B cell (primary cell): ENCODE results near the gene KIF16B. TPM values are rescaled to one million over a fixed set of nuclear protein-coding genes. Genes with fewer than 3 reads are reported as not detected.

Experiments used
- ATAC-seq: fragments of 200-7000 bp; cut with Tn5 transposase; one replicate; pipeline ENCODE4 v1.10.0; 2021; ENCODE audit warnings: low read depth, mild to moderate bottlenecking, moderate number of reproducible peaks, moderate library complexity
- CTCF ChIA-PET: fragments of 350-600 bp; sonication (Branson Sonifier 250); formaldehyde crosslinking; loops from one replicate; lab custom pipeline; 2021; ENCODE audit warnings: antibody characterized with exemption, inconsistent platforms; lab: Charles Lee
- POLR2A ChIA-PET: fragments of 350-600 bp; sonication (Branson Sonifier 250); formaldehyde crosslinking; loops from one replicate; lab custom pipeline; 2021; ENCODE audit warnings: antibody characterized with exemption; lab: Charles Lee
- DNase-seq: peaks from one replicate; pipeline ENCODE4 v3.0.0; 2013
- H2AFZ ChIP-seq: 2 replicates; pipeline ENCODE4 v1.6.1; 2012; ENCODE audit warnings: mild to moderate bottlenecking, low read depth, low read length; ENCODE audit not compliant: insufficient read depth, poor library complexity, severe bottlenecking
- H3K27ac ChIP-seq, 2 donors: 1 replicate in 1 of 2; 2 replicates in 1 of 2; pipeline ENCODE4 v1.5.1; 2012 to 2013; ENCODE audit warnings: low read length in 2 of 2, mild to moderate bottlenecking in 2 of 2, moderate library complexity in 1 of 2
- H3K27me3 ChIP-seq, 4 experiments: fragments of 200-600 bp in 1 of 4; sonication (generic) in 1 of 4; replicated peaks in 1 of 4; 1 replicate in 2 of 4; 2 replicates in 2 of 4; pipeline versions ENCODE4 v1.6.1 to v1.7.0; 2013 to 2016; ENCODE audit warnings: low read length in 3 of 4, mild to moderate bottlenecking in 2 of 4, mixed read lengths in 1 of 4, moderate library complexity in 1 of 4; ENCODE audit not compliant: insufficient read depth in 4 of 4, control insufficient read depth in 3 of 4; ENCODE audit errors: control extremely low read depth in 1 of 4
- H3K36me3 ChIP-seq, 2 experiments: replicated peaks in 1 of 2; 1 replicate in 1 of 2; 2 replicates in 1 of 2; pipeline versions ENCODE4 v1.6.1 to v1.7.1; 2013; ENCODE audit warnings: low read length in 1 of 2; ENCODE audit not compliant: insufficient read depth in 2 of 2, control insufficient read depth in 1 of 2; ENCODE audit errors: control extremely low read depth in 1 of 2, extremely low read depth in 1 of 2
- H3K4me1 ChIP-seq, 2 donors: fragments of 200-600 bp in 1 of 2; sonication (generic) in 1 of 2; 1 replicate in 1 of 2; 2 replicates in 1 of 2; pipeline versions ENCODE4 v1.5.1 to v1.6.1; 2013 to 2017; ENCODE audit warnings: low read length in 2 of 2; ENCODE audit not compliant: control insufficient read depth in 2 of 2, insufficient read depth in 2 of 2
- H3K4me2 ChIP-seq: replicated peaks from 2 replicates; pipeline ENCODE3; 2012; ENCODE audit warnings: mild to moderate bottlenecking, low read depth, low read length; ENCODE audit not compliant: poor library complexity, severe bottlenecking
- H3K4me3 ChIP-seq, 5 experiments: fragments of 200-600 bp in 1 of 5; sonication (generic) in 1 of 5; 1 replicate in 3 of 5; 2 replicates in 2 of 5; pipeline versions ENCODE4 v1.5.1 to v1.7.0; 2011 to 2016; ENCODE audit warnings: low read length in 4 of 5, mild to moderate bottlenecking in 4 of 5, low read depth in 2 of 5, control low read depth in 1 of 5, moderate library complexity in 1 of 5; ENCODE audit not compliant: insufficient read depth in 1 of 5; ENCODE audit errors: control extremely low read depth in 1 of 5, extremely low read depth in 1 of 5
- H3K79me2 ChIP-seq: fragments of 200-600 bp; sonication (generic); one replicate; pipeline ENCODE4 v1.6.0; 2016; ENCODE audit warnings: low read length; ENCODE audit not compliant: control insufficient read depth, insufficient read depth
- H3K9ac ChIP-seq: fragments of 200-600 bp; sonication (generic); 2 replicates; pipeline ENCODE4 v1.6.1; 2017; ENCODE audit warnings: mild to moderate bottlenecking, low read length, moderate library complexity
- H3K9me3 ChIP-seq, 3 donors: one replicate each; pipeline versions ENCODE4 v1.6.1 to v1.7.1; 2013; ENCODE audit warnings: low read length in 2 of 3; ENCODE audit not compliant: control insufficient read depth in 2 of 3, insufficient read depth in 1 of 3; ENCODE audit errors: control extremely low read depth in 1 of 3
- H4K20me1 ChIP-seq: 2 replicates; pipeline ENCODE4 v1.6.0; 2012; ENCODE audit warnings: mild to moderate bottlenecking, low read length; ENCODE audit not compliant: insufficient read depth, control insufficient read depth, poor library complexity, severe bottlenecking
- H3K27ac Mint-ChIP-seq: one replicate; pipeline ENCODE4 v1.8.0; 2021; ENCODE audit warnings: mixed read lengths
- H3K27me3 Mint-ChIP-seq: one replicate; pipeline ENCODE4 v1.8.0; 2021; ENCODE audit warnings: mixed read lengths
- H3K4me1 Mint-ChIP-seq: one replicate; pipeline ENCODE4 v1.8.0; 2021; ENCODE audit warnings: mixed read lengths
- H3K4me3 Mint-ChIP-seq: one replicate; pipeline ENCODE4 v1.8.0; 2021; ENCODE audit warnings: mixed read lengths
- H3K9me3 Mint-ChIP-seq: one replicate; pipeline ENCODE4 v1.8.0; 2022; ENCODE audit warnings: mixed read lengths; ENCODE audit not compliant: insufficient read depth
- EZH2 ChIP-seq: IDR thresholded peaks from 2 replicates; pipeline ENCODE4 v1.6.1; 2012; ENCODE audit warnings: borderline replicate concordance, low read depth, mild to moderate bottlenecking, moderate library complexity, low read length; ENCODE audit not compliant: insufficient read depth, poor library complexity, severe bottlenecking
- WGBS: methylation state at CpG from one replicate; pipeline ENCODE4 v1.1.5; 2013; ENCODE audit warnings: missing lambda C conversion rate; ENCODE audit not compliant: insufficient coverage; 5-methylcytosine and 5-hydroxymethylcytosine counted together
- intact Hi-C: fragments of 100-400 bp; cut with micrococcal nuclease; formaldehyde crosslinking; loops from one replicate; pipeline ENCODE4 v1.10.0; 2022
- polyA plus RNA-seq: library from polyadenylated mRNA; depleted of rRNA; stranded (reverse); fragments of >200 nt; gene quantifications from 2 replicates; pipeline ENCODE4 v1.2.3, GENCODE V29; 2012
- total RNA-seq, 2 donors: library from RNA; stranded (reverse); fragments of 120-200 nt in 1 of 2; gene quantifications; 1 replicate in 1 of 2; 2 replicates in 1 of 2; pipeline versions ENCODE4 v1.2.3 to v1.2.4, GENCODE V29; 2013 to 2022
- TF ChIP-seq, protein P1 (sequence below): fragments of 200-600 bp; IDR thresholded peaks from one replicate; pipeline ENCODE4 v1.8.0; 2022; ENCODE audit warnings: antibody characterized with exemption, mild to moderate bottlenecking

The KIF16B gene
- total and polyA plus RNA-seq, 2 donors (not counting 1 experiment from before 2014, with no cell fraction given), result 4.5 to 13.0 TPM

DNA sequence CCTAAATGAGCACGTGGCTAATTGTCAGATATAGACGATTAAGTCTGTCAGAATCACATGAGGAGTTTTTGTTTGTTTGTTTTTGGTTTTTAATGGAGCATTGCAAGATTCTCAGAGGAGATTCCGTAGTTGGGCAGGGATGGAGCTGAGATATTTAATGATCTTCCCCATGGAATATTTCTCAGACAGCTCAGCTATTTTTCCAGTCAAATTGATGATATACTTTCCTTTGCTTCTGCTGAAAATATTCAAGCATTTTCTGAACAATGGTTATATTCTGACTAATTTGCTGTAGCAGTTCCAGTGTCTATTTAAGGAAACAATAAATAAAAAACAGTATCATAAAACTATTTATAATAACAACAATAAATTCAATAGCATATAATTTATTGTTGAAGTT, 348.4 kb downstream of the KIF16B start:
- no peak overlapping the region for H3K27ac ChIP-seq
- no peak overlapping the region for H3K27ac Mint-ChIP-seq
- peaks cover 0 to 10% (median 5%) of the 10 kb centered on the region in 3 donors for H3K9me3 ChIP-seq
- H3K27me3 ChIP-seq, result no peaks in the 10 kb centered on the region
- no peaks in the 10 kb centered on the region for H4K20me1 ChIP-seq
- no peak overlapping the region for H3K9ac ChIP-seq
- no CpG with 5 or more reads among the region's 3 CpGs for WGBS
- intact Hi-C loops, result no loop called here
- ChIA-PET POLR2A (no interaction called here), CTCF (no interaction called here)
- H3K79me2 ChIP-seq, result no peaks in the 10 kb centered on the region
- no peaks in the 10 kb centered on the region for H3K4me1 Mint-ChIP-seq
- no peaks in the 10 kb centered on the region for H3K36me3 ChIP-seq
- ATAC-seq, result no peak
- H3K4me1 ChIP-seq, result no peaks in the 10 kb centered on the region
- no peaks in the 10 kb centered on the region for H3K9me3 Mint-ChIP-seq
- no peak overlapping the region for H3K4me3 ChIP-seq
- no peak for DNase-seq
- TF ChIP-seq, protein P1, sequence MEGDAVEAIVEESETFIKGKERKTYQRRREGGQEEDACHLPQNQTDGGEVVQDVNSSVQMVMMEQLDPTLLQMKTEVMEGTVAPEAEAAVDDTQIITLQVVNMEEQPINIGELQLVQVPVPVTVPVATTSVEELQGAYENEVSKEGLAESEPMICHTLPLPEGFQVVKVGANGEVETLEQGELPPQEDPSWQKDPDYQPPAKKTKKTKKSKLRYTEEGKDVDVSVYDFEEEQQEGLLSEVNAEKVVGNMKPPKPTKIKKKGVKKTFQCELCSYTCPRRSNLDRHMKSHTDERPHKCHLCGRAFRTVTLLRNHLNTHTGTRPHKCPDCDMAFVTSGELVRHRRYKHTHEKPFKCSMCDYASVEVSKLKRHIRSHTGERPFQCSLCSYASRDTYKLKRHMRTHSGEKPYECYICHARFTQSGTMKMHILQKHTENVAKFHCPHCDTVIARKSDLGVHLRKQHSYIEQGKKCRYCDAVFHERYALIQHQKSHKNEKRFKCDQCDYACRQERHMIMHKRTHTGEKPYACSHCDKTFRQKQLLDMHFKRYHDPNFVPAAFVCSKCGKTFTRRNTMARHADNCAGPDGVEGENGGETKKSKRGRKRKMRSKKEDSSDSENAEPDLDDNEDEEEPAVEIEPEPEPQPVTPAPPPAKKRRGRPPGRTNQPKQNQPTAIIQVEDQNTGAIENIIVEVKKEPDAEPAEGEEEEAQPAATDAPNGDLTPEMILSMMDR, result no peak
- TF ChIP-seq EZH2, result no peak
- H3K27me3 Mint-ChIP-seq, result no peaks in the 10 kb centered on the region
- H3K4me2 ChIP-seq, result no peak overlapping the region
- no peak overlapping the region for H3K4me3 Mint-ChIP-seq
- no peak overlapping the region for H2AFZ ChIP-seq

DNA sequence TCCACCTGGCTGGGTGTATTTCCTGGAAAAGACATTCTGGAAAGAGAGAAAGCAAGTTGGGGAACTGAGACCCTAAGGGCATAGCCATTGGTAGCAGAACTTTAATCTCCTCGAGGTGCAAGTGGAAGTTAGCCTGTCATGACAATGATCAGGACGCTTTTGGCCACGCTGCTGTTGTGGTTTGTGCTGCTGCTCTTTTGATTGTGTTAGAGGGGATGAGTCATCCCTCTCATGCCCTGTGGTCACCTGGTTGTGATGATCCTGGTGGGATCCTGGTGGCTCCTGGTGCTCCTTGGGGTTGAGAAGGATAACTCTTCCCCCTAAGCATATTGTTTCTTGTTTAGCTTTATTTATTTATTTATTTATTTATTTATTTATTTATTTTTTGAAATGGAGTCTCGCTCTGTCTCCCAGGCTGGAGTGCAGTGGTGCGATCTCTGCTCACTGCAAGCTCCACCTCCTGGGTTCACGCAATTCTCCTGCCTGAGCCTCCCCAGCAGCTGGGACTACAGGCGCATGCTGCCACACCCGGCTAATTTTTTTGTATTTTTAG, 350.3 kb downstream of the KIF16B start:
- no peak overlapping the region for H3K27ac ChIP-seq
- intact Hi-C loops, result no loop called here
- ATAC-seq (no peak), DNase-seq (no peak)
- H3K27me3 Mint-ChIP-seq, result no peaks in the 10 kb centered on the region
- H3K27ac Mint-ChIP-seq, result no peak overlapping the region
- no peak overlapping the region for H3K4me3 ChIP-seq
- no peaks in the 10 kb centered on the region for H3K27me3 ChIP-seq
- no peak overlapping the region for H3K4me2 ChIP-seq
- no peaks in the 10 kb centered on the region for H4K20me1 ChIP-seq
- H3K9ac ChIP-seq, result no peak overlapping the region
- peaks cover 6% of the 10 kb centered on the region for H3K9me3 Mint-ChIP-seq
- TF ChIP-seq, protein P1, result no peak
- no peak for TF ChIP-seq EZH2
- CTCF ChIA-PET, result no interaction called here
- no peaks in the 10 kb centered on the region for H3K79me2 ChIP-seq
- WGBS, result 100% methylated on average over 2 of the region's 8 CpGs
- no peak overlapping the region for H2AFZ ChIP-seq
- H3K9me3 ChIP-seq, result peaks cover 0 to 5% (median 4%) of the 10 kb centered on the region in 3 donors
- no peak overlapping the region for H3K4me3 Mint-ChIP-seq
- peaks cover 0 to 7% of the 10 kb centered on the region in 2 donors for H3K4me1 ChIP-seq
- no peaks in the 10 kb centered on the region for H3K36me3 ChIP-seq
- POLR2A ChIA-PET, result no interaction called here
- peaks cover 4% of the 10 kb centered on the region for H3K4me1 Mint-ChIP-seq

Other genes starting within 250 kb of the KIF16B start
- 36.2 and 38.3 TPM in 2 replicates for gene SNRPB2, start 156.6 kb upstream of the KIF16B start, total RNA-seq
- 22.4 and 31.5 TPM in 2 replicates for gene SNRPB2, start 156.6 kb upstream of the KIF16B start, polyA plus RNA-seq
- not detected in 2 replicates for gene OTOR, start 174.9 kb upstream of the KIF16B start, total RNA-seq
- not detected in 2 replicates for gene OTOR, start 174.9 kb upstream of the KIF16B start, polyA plus RNA-seq